Measurements from ENCODE around the gene BMPR1B.
"Not testable (repeated sequence)": the region's sequence is repeated elsewhere in the genome, so short reads cannot be mapped to it uniquely, and the experiment has no call there.

BMPR1B gene

GRCh38 chr4:95155759-95156451 is 398.1 kb downstream of the BMPR1B start:
- DNase-seq, result no peak

DNA sequence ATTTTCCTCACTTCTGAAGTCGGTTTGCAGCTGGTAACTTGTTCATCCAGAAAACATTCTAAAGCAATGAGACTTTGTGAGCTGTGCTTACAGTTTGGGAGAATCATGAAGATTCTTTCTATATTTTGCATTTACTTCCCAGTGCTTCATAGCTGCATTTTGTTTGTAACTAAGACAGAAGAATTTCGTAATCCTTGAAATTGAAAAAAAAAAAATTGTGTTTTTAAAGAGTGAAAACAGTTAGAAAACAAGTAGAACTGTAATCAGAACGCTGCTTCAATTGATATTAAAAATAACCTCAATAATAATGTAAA is 398.7 kb downstream of the BMPR1B start:
- DNase-seq, result no peak

DNA sequence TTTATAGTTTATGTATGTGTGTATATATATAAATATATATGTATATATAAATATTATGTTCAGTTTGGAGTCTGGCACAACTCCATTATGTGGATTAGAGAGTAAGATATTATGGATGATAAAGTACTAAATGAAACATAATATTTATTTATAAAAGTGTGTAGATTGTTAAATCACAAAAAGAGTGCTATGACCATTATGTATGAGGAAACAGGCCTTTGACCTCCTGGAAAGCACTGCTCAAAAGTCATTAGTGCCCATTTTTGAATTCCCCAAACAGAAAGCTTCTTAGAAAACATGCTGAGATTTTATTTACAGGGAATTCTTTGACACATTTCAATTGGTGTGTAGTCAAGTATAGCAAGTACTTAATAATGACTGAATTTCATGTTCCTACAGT is 399.8 kb downstream of the BMPR1B start:
- no peak for DNase-seq

DNA sequence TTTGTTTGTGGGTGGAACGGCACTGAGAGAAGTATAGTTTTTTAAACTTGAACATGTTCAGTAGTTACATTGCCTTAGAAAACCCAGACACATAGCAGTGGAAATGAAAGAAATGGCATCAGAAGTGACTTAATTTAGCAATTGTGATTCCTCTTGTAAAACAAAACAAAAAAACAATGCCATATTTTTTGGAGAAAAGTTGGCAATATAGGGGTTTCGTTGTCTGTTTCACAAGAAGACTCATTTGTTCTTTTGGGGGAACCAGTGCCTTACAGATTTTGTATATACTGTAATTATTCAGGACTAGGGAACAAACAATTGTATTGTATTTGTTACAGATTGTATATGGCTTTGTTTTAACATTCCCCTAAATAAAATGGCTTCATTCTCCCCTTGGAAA is 400.3 kb downstream of the BMPR1B start:
- DNase-seq, result no peak

GRCh38 chr4:95158626-95159025 is 400.9 kb downstream of the BMPR1B start:
- DNase-seq, result no peak

DNA sequence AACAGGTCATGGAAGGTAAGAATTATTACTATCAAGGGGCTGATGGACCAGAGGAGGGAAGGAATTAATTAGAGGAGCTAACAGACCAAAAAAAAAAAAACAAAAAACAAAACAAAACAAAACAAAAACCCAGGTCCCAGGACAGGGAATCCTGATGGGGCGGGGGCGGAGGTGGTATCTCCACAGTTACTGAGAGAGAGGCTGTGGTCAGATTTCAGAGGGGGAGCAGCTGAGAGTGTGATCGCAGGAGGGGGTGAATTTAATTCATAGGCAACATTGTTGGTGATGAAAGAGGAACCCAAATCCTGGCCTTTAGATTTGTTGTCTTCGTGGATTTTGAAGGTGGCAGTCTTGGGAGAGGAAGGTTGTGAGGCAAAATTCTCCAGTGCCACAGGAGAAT is 401.6 kb downstream of the BMPR1B start:
- DNase-seq, result no peak

GRCh38 chr4:95161781-95162469 is 404.2 kb downstream of the BMPR1B start:
- DNase-seq, result no peak

GRCh38 chr4:95162867-95163266 is 405.1 kb downstream of the BMPR1B start:
- no peak for DNase-seq

DNA sequence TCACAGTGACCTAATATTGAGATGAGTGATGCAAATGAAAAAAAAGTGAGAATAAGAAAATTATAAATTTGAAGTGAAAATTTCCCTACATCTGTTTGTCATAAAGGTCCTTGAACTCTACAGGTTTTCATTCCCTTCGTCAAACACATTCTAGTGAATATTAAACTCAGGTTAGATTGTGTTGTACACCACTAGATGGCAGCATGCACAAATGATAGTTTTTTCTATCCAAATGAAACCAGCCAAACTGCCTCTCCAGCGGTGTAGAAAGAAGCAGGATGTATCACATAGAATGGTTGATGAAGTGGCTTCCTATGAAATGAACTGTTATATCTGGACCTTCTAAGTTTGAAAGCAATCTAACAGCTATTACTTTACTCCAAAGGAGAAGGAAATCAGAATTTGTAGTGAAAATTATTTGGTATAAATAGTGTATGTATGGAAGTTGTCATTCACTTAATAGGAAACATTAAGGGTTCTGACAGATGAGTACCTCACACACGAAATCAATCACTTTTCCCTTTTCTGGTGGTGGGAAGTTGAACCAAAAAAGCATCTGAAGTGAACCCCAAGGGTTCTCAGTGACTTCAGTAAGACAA is 408.3 kb downstream of the BMPR1B start:
- no peak for DNase-seq

- DNase-seq, result no peak
Observed at GRCh38 chr4:95167805-95168204, 410.1 kb downstream of the BMPR1B start.

- DNase-seq, result no peak
Observed at GRCh38 chr4:95170176-95170575, 412.4 kb downstream of the BMPR1B start.

GRCh38 chr4:95171377-95171776 is 413.6 kb downstream of the BMPR1B start:
- not testable (repeated sequence) for DNase-seq

GRCh38 chr4:95178938-95179337 is 421.2 kb downstream of the BMPR1B start:
- DNase-seq, result no peak

- DNase-seq, result no peak
Observed at GRCh38 chr4:95180531-95181242, 422.9 kb downstream of the BMPR1B start.

- DNase-seq, result no peak
Observed at GRCh38 chr4:95181243-95181995, 423.7 kb downstream of the BMPR1B start.

GRCh38 chr4:95181996-95182306 is 424.2 kb downstream of the BMPR1B start:
- no peak for DNase-seq

DNA sequence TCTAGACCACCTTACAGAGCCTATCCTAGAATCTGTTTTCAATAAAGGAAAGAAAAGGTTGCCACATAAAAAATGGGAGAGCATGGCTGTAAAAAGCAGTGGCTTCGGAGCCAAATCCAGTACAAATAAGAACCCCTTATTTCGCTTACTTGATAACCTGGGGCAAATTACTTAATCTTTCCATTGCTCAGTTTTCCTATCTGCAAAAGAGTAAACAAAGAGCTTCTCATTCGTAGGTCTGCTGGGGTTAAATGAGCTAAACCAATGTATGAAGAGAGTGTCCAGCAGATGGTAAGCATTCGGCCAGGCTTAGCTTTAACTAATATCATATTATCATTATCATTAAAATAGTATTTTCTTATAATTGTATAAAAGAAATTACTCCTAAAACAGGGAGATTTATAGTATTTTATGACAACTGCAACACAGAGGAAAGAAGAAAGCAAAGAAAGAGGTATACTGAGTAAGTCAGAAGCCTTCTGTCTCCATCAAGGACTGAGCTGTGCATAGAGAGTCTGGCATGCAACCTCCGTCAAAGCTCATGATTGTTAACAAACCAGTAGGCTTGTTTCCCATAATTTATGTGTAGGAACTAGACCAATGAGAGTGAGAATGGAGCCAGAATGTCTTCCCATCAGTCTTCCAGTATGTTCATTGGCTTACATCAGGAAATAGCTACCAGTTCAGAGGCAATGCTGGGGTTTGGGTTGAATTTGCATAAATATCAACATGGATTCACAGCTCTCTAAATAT is 426.1 kb downstream of the BMPR1B start:
- no peak for DNase-seq

DNA sequence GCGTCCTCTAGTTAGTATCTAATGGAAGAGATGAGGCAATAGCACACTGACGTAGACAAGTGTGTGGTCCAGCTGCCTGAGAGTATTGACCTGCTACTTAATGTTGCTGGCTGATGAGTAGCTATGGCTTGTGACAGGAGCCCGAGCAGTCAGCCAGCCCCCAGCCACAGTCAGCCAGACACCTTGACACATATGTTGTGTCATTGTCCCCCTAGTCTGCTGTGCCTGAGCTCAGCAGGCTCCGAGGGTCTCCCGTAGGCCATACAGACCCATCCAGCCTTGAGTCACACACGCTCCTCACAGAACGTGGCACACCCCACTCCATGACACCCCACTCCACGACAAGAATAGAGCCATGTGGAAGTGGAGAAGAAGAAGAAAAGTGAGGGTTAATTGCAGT is 428.9 kb downstream of the BMPR1B start:
- no peak for DNase-seq

GRCh38 chr4:95188701-95189370 is 431.1 kb downstream of the BMPR1B start:
- no peak for DNase-seq

DNA sequence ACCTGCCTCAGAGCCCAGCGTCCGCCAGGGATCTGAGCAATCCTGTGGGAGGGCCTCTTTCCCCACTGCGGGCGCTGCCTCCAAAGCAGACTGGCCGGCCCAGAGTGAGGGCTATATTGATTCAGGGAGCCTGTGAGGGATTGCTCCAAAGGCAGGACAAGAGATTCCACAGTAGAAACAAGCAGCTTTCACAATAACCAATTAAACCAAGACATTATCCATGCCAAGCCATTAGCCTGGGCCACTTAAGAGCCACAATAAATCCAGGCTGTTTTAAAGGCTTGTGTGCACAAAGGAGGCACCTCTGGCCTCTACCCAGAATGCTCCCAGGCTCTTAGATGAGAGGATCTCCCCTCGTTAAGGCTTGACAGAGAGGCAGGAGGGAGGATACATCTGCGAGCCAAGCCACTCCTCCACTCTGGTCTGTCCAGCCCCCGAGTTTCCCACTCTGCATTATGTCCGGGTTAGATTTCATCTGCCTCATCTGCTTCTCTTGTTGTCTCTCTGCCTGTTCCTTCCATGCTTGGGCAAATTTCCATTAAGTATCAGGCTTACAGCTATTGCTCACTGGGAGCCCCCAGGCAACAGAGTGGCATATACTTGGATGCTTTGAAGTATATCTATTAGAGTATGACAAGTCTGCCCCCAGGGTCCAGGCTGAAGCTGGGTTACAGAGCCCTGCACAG is 433.1 kb downstream of the BMPR1B start:
- DNase-seq, result peak; percentile 16

DNA sequence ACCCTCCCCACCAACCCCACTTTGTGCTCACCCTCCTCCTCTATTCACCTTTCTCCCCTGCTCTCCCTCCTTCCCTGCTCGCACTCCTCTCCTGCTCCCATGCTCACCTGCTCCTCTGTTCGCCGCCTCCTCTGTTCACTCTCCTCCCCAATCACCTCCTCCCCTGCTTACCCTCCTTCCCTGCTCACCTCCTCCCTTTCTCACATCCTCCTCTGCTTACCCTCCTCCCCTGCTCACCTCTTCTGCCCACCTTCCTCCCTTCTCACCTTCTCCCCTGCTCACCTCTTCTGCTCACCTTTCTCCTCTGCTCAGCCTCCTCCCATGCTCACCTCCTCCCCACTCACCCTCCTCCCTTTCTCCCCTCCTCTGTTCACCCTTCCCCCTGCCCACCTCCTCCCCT is 433.8 kb downstream of the BMPR1B start:
- DNase-seq, result no peak

Measured in T1000 (cell line).